Measurements from ENCODE around the gene EPHB1. TPM values are rescaled to one million over a fixed set of nuclear protein-coding genes. Genes with fewer than 3 reads are reported as not detected.

The EPHB1 gene
- total and polyA plus RNA-seq, 2 of the 13 experiments (the other 11 are each of a cell fraction or from before 2014, with no cell fraction given) = 0.07 to 0.21 TPM

GRCh38 chr3:135087782-135088181 is 292.7 kb downstream of the EPHB1 start:
- H3K9ac ChIP-seq (ENCODE audit: insufficient read depth, low read depth, low read length) = no peak overlapping the region
- BruUV-seq (replicated peaks) = no TSS peak
- FAIRE-seq (no peak), ATAC-seq (no peak), DNase-seq (ENCODE audit: low spot score) (no peak)
- H3K4me2 ChIP-seq (ENCODE audit: low read depth, low read length) = no peak overlapping the region
- H3K4me3 ChIP-seq (replicated peaks in 1 of 3; ENCODE audit: insufficient read depth in 1 of 3, low read depth in 2 of 3, low read length in 3 of 3) = no peak overlapping the region
- in situ Hi-C loops (cut with HindIII; ENCODE audit: extremely low pct_ligation_motif_present, low pct_unique_long_range_greater_than_20kb) = no loop called here
- no peaks in the 10 kb centered on the region for H3K9me3 ChIP-seq (ENCODE audit: low read length)
- 5% methylated on average over 2 of the region's 2 CpGs for WGBS (ENCODE audit: low lambda C conversion rate)
- H3K36me3 ChIP-seq (replicated peaks in 1 of 2; ENCODE audit: control insufficient read depth in 1 of 2, insufficient read depth in 2 of 2, low read length in 2 of 2) = no peaks in the 10 kb centered on the region
- no peaks in the 10 kb centered on the region; a peak in 2 of 5 replicates for H3K27me3 ChIP-seq (ENCODE audit: control insufficient read depth in 1 of 2, insufficient read depth in 2 of 2, low read length in 2 of 2)
- H3K79me2 ChIP-seq (ENCODE audit: insufficient read depth, low read length) = no peaks in the 10 kb centered on the region
- POLR2A ChIA-PET = no interaction called here
- intact Hi-C loops (cut with micrococcal nuclease; ENCODE audit: unreplicated experiment) = no loop called here
- no peaks in the 10 kb centered on the region for H4K20me1 ChIP-seq (ENCODE audit: insufficient read depth, low read length)
- CTCF ChIA-PET (ENCODE audit: low intra/inter-chr PET ratio, low total read pairs) = no interaction called here
- H3K27ac ChIP-seq (ENCODE audit: extremely low read length, insufficient read depth, low read length) = no peak overlapping the region
- H2AFZ ChIP-seq (ENCODE audit: low read length) = no peak overlapping the region
- TF ChIP-seq DBP (CRISPR knock-in tag; IDR thresholded peaks at IDR 0.05; ENCODE audit: not compliant biosample characterization) = no peak
- TF ChIP-seq JUND (CRISPR knock-in tag; IDR thresholded peaks at IDR 0.05) = no peak
- TF ChIP-seq ISX (CRISPR knock-in tag; conservative IDR thresholded peaks at IDR 0.05) = no peak
- no peak for TF ChIP-seq TMF1 (CRISPR knock-in tag; IDR thresholded peaks at IDR 0.05; ENCODE audit: low read depth)
- TF ChIP-seq TFE3 (CRISPR knock-in tag; IDR thresholded peaks at IDR 0.05) = no peak
- TF ChIP-seq EED (CRISPR knock-in tag; IDR thresholded peaks at IDR 0.05) = no peak
- no peak for TF ChIP-seq NBN (conservative IDR thresholded peaks at IDR 0.05)
- H3K4me1 ChIP-seq (ENCODE audit: insufficient read depth, low read length) = no peaks in the 10 kb centered on the region

GRCh38 chr3:135089451-135089850 is 294.4 kb downstream of the EPHB1 start:
- H3K4me2 ChIP-seq (ENCODE audit: low read depth, low read length) = no peak overlapping the region
- 0% methylated on average over 2 of the region's 5 CpGs for WGBS (ENCODE audit: low lambda C conversion rate)
- no peaks in the 10 kb centered on the region for H3K4me1 ChIP-seq (ENCODE audit: insufficient read depth, low read length)
- H2AFZ ChIP-seq (ENCODE audit: low read length) = no peak overlapping the region
- no peaks in the 10 kb centered on the region for H3K9me3 ChIP-seq (ENCODE audit: low read length)
- in situ Hi-C loops (cut with HindIII; ENCODE audit: extremely low pct_ligation_motif_present, low pct_unique_long_range_greater_than_20kb) = no loop called here
- no peak overlapping the region for H3K9ac ChIP-seq (ENCODE audit: insufficient read depth, low read depth, low read length)
- H4K20me1 ChIP-seq (ENCODE audit: insufficient read depth, low read length) = no peaks in the 10 kb centered on the region
- no peak for ATAC-seq
- POLR2A ChIA-PET = no interaction called here
- TF ChIP-seq GMEB1 (CRISPR knock-in tag; IDR thresholded peaks at IDR 0.05; ENCODE audit: borderline replicate concordance) (no peak), ZNF331 (CRISPR knock-in tag; IDR thresholded peaks at IDR 0.05) (no peak), NONO (IDR thresholded peaks at IDR 0.05) (no peak), NONO (CRISPR knock-in tag; conservative IDR thresholded peaks at IDR 0.05) (no peak), ZNF512 (CRISPR knock-in tag; IDR thresholded peaks at IDR 0.05) (no peak), HCFC1 (IDR thresholded peaks at IDR 0.05; ENCODE audit: low read depth, low read length) (no peak)
- no peaks in the 10 kb centered on the region for H3K36me3 ChIP-seq (replicated peaks in 1 of 2; ENCODE audit: control insufficient read depth in 1 of 2, insufficient read depth in 2 of 2, low read length in 2 of 2)
- DNase-seq (ENCODE audit: low spot score) = no peak
- no peak overlapping the region for H3K27ac ChIP-seq (ENCODE audit: extremely low read length, insufficient read depth, low read length)
- H3K27me3 ChIP-seq (ENCODE audit: control insufficient read depth in 1 of 2, insufficient read depth in 2 of 2, low read length in 2 of 2) = no peaks in the 10 kb centered on the region; a peak in 2 of 5 replicates
- H3K79me2 ChIP-seq (ENCODE audit: insufficient read depth, low read length) = no peaks in the 10 kb centered on the region
- H3K4me3 ChIP-seq (replicated peaks in 1 of 3; ENCODE audit: insufficient read depth in 1 of 3, low read depth in 2 of 3, low read length in 3 of 3) = no peak overlapping the region
- intact Hi-C loops (cut with micrococcal nuclease; ENCODE audit: unreplicated experiment) = no loop called here
- BruUV-seq (replicated peaks) = no TSS peak
- CTCF ChIA-PET (ENCODE audit: low intra/inter-chr PET ratio, low total read pairs) = no interaction called here
- no peak for FAIRE-seq
